Sigmoid colon (tissue), 4 donors: ENCODE results near the gene VAC14.

Source experiments
- POLR2A ChIP-seq, 2 donors: fragments of 450-650 bp; IDR thresholded peaks; one replicate each; pipeline ENCODE4 v1.6.1; 2016; ENCODE audit warnings: antibody characterized with exemption in 2 of 2, mild to moderate bottlenecking in 2 of 2, moderate library complexity in 2 of 2
- POLR2AphosphoS5 ChIP-seq, 4 donors: sonication (generic); formaldehyde crosslinking; IDR thresholded peaks; one replicate each; pipeline ENCODE4 v1.6.1; 2017; ENCODE audit warnings: antibody characterized with exemption in 4 of 4

DNA sequence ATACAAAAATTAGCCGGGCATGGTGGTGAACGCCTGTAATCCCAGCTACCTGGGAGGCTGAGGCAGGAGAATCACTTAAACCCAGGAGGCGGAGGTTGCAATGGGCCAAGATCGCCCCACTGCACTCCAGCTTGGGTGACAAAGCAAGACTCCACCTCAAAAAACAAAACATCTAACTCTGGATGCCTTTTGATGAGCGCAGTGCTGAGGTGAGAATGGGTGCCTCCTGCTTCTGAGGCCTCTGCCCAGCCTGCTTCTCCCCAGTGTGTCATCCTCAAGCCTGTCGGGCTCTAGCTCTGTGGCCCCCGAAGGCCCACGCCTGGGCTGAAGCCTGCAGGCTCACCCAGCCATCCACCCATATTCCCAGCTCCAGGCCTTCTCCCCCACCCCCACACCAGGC is 104.6 kb downstream of the VAC14 start:
- TF ChIP-seq POLR2A (IDR thresholded peaks at IDR 0.05) = no peak
- no peak for TF ChIP-seq POLR2AphosphoS5 (IDR thresholded peaks at IDR 0.05)
